GM19438 (cell line): ENCODE results near the gene APP.
A peak's percentile ranks its signal among the peaks of the same experiment; 100 is the strongest.
"Not testable (repeated sequence)": the region's sequence is repeated elsewhere in the genome, so short reads cannot be mapped to it uniquely, and the experiment has no call there.

ENCODE experiments used
- ATAC-seq: cut with Tn5 transposase; IDR thresholded peaks from one replicate; pipeline ENCODE4 v1.9.1; 2021; ENCODE audit warnings: low read depth; ENCODE audit not compliant: unreplicated experiment

The APP gene

DNA sequence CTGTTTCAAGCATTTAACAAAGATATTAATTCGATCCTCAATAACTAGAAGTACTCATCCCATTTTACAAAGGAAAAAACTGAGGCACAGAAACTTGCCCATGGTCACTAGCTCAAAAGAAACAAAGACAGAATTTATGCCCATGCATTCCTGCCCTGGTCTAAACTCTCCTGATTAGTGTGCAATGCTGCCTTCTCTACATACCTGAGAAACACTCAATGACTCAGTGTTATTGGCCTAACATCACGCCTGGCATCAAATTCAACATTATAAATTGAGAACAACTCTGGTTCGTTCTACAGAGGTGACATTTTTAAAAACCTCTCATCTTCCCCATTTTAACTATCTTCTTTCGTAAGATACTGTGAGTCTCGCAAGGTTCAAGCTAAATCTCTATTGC lies 5.2 kb downstream of the APP start:
- ATAC-seq: no peak

DNA sequence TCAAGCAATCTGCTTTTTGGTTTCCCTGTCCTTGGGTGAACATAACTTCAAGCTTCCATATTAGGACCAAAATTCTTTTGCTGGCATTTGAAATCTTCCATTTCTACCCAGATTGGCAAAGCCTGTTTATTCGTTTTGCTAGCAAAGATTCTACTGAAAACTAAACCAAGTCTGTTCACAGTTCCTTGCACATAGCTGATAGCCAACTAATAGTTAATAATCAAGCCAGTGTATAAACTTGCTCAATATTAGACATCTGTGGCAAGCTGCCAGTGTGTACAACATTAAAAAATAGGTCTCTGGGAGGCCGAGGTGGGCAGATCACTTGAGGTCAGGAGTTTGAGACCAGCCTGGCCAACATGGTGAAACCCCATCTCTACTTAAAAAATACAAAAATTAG lies 6.3 kb downstream of the APP start:
- ATAC-seq: no peak

DNA sequence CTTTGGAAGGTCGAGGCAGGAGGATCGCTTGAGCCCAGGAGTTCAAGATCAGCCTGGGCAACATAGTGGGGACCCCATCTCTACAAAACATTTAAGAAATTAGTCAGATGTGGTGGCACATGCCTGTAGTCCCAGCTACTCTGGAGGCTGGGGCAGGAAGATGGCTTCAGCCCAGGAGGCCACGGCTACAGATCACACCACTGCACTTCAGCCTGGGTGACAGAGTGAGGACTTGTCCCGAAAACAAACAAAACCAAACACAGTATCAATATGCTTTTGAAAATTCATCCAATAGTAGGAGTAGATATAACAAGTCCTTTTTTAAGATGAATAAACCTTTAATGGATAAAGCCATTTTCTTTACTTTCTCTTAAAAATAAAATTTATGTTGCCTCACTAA lies 8.5 kb downstream of the APP start:
- ATAC-seq: no peak

DNA sequence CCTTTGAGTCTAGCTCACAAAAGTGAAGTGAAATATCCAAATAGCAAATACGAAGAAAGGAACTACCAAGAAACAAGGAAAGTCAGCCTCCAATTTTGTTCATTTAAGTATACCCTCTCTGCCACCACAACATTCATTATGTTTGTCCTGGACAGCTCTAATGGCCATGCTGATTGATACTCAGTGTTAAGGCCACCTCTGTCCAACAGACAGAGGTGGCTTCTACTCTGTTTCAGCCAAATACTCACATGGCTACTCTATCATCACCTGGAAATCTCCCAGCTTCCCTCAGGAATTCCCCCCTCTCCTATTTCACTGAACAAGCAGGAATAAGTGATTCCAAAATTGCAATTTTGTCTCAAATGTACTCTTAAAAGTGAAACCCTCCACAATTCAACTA lies 10.7 kb downstream of the APP start:
- no peak for ATAC-seq

GRCh38 chr21:26157801-26158200 lies 12.8 kb downstream of the APP start:
- no peak for ATAC-seq

DNA sequence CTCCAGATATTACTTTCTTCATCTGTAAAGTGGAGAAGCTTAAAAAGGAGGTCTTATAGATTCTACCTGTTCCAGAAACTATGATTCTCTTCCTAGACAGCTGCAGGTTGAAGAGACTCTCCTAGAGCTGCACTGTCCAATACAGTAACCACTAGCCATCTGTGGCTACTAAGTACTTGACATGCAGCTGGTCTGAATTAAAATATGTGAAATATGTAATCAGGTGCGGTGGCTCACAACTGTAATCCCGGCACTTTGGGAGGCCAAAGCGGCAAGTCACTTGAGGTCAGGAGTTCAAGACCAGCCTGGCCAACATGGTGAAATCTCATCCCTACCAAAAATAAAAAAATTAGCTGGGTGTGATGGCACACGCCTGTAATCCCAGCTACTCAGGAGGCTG lies 15.8 kb downstream of the APP start:
- ATAC-seq: no peak

DNA sequence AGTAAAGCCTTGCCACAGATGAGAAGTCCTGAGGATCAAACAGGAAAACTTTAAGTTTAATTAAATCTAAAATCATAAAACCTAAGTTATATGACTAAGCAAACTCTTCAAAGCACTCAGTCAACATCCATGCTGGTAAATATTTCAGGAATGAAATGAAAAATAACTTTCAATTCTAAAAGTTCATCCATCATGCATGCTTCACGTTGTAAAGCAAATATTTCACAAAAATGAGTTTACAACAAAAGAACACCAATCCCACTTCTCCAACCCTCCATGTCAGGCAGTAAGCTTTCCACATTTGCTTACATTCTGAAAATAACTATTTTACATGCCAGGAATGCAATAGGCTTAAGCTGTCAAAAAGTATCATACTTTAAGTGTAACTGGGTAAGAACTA lies 16.8 kb downstream of the APP start:
- no peak for ATAC-seq

- ATAC-seq: no peak
Observed at GRCh38 chr21:26148840-26149354, 21.7 kb downstream of the APP start.

- ATAC-seq: no peak
Observed at GRCh38 chr21:26148071-26148839, 22.3 kb downstream of the APP start.

- no peak for ATAC-seq
Observed at GRCh38 chr21:26147535-26147934, 23.0 kb downstream of the APP start.

GRCh38 chr21:26146681-26147080 lies 23.9 kb downstream of the APP start:
- ATAC-seq: no peak

GRCh38 chr21:26144031-26144430 lies 26.5 kb downstream of the APP start:
- no peak for ATAC-seq

- ATAC-seq: no peak
Observed at GRCh38 chr21:26142363-26142762, 28.2 kb downstream of the APP start.

DNA sequence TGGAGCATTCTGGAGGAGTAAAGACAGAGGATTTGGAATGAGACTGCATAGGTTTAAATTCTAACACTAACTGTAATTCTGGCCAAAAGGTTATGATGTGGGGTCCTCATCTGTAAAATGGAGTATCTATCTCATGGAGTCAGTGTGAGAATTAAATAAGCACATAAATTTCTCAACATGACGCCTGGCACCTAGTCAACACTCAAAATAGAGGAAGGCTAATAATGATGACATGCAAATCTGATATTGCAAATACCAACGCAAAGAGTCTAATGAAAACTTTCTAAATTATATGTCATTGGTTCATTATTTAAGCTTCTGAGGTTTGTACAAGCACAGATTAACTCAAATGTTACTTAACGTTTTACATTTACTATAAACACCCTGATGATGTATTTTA lies 29.6 kb downstream of the APP start:
- ATAC-seq: no peak

- ATAC-seq: no peak
Observed at GRCh38 chr21:26140164-26140579, 30.4 kb downstream of the APP start.

DNA sequence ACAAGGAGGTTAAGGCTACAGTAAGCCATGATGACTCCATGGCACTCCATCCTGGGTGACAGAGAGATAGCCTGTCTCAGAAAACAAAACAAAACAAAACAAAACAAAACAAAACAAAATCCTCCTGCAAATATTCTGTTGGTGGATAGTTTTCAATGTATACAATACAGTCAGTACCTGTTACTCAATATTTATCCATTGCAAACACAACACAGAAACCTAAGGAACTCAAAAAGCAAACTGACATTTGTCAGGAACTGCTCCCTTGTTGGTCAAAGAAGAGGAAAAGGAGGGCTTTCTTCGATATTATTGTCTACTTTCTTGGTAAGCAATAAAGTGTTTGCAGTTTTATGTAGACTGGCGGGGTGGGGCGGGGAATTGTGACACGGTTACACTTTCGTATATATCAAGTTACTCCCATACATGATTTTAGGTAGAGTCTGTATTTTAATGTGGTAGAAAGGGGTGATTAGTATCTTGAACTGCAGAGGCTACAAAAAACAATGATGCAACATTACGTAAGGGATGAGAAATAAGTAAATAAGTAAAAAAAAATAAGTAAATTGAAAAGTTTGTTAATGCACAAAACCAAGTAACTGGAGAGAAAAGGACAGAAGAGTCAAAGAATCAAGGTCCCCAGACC lies 31.8 kb downstream of the APP start:
- ATAC-seq: no peak

DNA sequence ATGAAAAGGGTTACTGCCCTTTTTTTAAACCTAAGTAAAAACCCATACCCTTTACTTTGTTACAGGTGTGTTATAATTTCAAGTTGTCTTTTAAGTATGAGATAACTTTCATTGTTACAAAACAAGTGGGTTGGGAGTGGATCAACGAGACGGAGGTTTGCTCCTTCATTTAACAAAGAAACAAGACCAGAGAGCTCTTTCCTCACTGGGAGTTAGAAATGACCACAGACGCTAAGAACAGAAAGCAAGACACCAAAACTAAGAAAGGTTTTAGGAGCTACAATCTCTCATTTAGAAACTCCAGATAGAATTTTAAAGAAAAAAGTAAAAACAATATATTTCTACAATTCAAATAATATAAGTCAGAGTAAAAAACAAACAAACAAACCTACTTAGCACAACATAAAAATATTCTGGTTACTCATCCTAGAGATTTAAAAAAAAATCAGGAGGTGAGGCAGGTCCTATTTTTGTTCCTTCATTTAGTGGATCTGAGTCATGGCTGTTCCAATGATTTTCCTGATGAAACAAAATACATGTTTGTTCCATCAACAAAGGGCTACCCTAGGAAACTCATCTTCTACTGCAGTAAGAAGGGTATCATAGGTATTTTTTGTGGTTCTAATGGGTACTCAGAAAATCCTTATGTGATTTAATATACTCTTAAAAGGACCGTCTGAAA lies 33.0 kb downstream of the APP start:
- ATAC-seq: no peak

- peak; percentile 97 for ATAC-seq
Observed at GRCh38 chr21:26136671-26137070, 33.9 kb downstream of the APP start.

- ATAC-seq: no peak
Observed at GRCh38 chr21:26135520-26135919, 35.0 kb downstream of the APP start.

GRCh38 chr21:26131554-26131953 lies 39.0 kb downstream of the APP start:
- ATAC-seq: no peak

GRCh38 chr21:26131053-26131452 lies 39.5 kb downstream of the APP start:
- not testable (repeated sequence) for ATAC-seq
